AML-193 (cell line): Measurements from ENCODE around the gene COL4A6.
"Not testable (repeated sequence)": the region's sequence is repeated elsewhere in the genome, so short reads cannot be mapped to it uniquely, and the experiment has no call there.

Source experiments
- DNase-seq, 2 experiments: peaks; one replicate each; lab custom pipeline; 2025; lab: John Stamatoyannopoulos, UW

COL4A6 gene

DNA sequence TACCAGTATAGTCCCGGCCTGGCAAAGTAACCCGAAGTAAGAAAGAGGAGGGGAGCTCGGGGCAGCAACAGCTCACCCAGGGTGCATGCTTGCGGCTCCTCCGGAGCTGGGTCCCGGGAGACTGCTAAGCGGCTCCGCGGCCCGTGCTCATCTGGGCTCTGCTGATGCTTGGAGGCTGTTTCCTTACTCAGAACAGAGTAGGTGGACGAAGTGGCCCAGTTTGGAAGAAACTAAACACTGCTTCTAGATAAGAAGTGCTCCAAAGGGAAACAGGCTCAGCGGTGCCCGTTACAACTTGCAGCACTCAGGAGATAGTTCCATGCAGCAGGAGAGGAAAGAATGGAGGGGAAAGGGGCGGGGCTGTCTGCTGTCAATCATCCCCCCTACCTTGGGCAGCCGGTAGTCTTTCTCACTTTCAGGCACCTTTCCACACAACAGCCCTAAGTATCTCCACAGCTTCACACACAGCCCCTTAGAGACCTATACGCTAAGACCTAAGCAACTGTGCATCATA lies at the start of gene COL4A6:
TSS of gene COL4A6 (minus strand) at position 313 of the 514 bp plus-strand sequence. CDS start at position 87, 226 bp downstream.
- DNase-seq: no peak

GRCh38 chrX:108485960-108486359 lies 47.7 kb upstream of the COL4A6 start:
- no peak for DNase-seq

- DNase-seq: no peak
Observed at GRCh38 chrX:108484251-108484650, 46.0 kb upstream of the COL4A6 start.

DNA sequence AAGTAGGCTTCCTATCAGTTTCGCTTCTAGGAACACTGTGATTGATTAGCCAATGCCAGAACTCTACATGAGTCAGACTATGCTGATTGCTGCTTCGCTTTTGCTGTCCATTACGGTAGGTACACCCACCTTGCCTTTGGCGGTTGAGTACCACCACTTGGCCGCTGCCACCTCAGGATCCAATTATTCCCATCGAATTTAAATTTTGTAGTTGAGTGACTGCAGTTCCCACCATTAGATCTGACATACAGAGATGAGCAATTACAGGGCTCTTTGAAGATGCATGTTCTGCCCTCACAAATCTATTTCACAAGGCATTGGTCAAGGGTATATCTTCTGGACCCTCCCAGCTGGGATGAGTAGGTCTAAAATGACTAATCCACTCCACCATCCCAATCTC lies 43.3 kb upstream of the COL4A6 start:
- DNase-seq: not testable (repeated sequence)

GRCh38 chrX:108473979-108474378 lies 35.8 kb upstream of the COL4A6 start:
- DNase-seq: no peak

- no peak for DNase-seq
Observed at GRCh38 chrX:108468486-108468885, 30.3 kb upstream of the COL4A6 start.

DNA sequence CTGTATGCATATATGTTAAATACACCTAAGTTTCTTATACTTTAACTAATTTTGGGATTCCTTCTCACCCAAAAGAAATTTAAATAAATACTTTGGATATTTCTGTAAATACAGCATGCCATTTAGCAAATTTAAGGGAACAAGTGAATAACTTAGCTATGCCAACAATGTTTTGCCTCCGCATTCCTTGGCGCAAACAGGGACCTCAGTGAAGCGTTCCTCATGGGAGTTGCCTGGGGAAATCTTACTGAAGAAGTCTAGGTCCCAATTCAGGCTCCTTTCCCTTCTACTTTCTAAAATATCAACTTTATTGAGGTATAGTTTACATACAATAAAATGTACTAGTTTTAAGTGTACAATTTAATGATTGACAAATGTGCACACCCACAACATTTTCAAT lies 26.4 kb upstream of the COL4A6 start:
- no peak for DNase-seq

- no peak for DNase-seq
Observed at GRCh38 chrX:108456971-108457477, 18.8 kb upstream of the COL4A6 start.

- DNase-seq: no peak
Observed at GRCh38 chrX:108453841-108454240, 15.6 kb upstream of the COL4A6 start.

DNA sequence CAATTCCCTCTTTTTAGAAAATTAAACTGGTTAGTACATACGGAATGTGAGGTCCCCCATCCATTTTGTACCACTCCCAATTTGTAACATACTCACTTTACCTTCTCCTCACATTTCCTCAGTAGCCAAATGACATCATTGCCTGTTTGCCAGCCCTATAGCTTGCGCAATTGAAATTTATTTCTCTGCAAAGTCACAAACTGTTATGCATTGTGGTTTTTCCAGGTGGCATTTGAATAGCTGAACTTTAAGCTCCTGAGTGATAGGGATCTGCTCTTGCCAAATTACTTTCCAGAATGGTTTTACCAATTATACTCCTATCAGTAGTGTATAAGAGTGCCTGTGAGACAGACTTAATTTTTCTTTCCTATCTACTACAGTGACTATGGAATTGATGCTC lies 9.1 kb upstream of the COL4A6 start:
- DNase-seq: no peak

DNA sequence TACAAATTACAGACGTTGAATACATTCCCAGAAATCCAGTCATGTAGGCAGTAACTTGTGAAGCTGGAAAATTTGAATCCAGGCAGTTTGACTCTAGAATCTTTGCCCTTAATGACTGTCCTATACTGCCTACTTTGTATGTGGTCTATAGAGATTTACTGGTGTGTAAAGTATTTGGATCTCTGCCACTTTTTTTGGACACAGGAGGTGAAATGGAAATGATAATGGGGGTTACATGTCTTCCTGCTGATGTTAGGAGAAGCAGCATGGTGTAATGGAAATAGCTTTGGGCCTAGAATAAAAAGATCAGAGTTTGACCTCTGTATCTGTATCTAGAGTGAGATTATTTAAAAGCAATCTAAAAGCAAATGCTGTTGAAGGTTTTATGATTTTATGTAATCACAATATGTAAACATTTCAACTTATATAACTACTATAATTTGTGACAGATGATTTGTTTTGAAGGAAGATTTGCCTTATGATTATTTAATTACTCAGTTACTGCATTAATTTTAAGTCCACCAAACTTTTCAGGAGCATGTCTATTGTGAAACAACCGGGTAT lies 4.8 kb upstream of the COL4A6 start:
- no peak for DNase-seq

DNA sequence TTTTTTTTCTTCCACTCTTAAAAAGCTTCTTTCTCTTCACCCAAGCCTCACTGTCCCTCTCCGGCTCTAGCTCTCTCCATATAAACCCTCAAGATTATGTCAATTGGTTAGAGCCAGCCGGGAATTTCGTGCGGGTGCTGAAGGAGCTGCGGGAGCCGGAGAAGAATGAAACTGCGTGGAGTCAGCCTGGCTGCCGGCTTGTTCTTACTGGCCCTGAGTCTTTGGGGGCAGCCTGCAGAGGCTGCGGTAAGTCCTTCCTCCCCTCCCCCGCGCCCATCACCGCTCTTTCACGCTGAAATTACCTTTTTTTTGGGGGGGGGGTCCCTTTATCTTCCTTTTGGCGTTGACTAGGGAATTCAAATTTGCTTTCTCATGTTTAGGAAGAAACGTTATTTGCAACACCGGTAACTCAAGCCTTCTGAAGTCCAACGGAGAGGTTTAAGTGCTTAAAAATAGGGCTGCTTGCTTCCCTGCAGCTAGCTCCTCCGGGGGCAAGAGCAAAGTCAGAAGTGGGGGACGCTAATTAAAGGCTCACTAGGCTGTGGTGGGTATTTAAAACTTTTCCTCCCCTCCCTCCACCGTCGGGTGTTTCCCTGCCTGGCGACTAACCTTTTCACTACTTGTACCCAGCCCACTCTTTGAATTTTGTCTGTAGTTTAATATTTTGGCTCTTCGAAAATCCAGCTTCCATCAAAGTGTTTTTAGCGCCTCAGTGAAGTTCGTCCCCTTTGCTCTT lies 1.9 kb upstream of the COL4A6 start:
- DNase-seq: no peak

DNA sequence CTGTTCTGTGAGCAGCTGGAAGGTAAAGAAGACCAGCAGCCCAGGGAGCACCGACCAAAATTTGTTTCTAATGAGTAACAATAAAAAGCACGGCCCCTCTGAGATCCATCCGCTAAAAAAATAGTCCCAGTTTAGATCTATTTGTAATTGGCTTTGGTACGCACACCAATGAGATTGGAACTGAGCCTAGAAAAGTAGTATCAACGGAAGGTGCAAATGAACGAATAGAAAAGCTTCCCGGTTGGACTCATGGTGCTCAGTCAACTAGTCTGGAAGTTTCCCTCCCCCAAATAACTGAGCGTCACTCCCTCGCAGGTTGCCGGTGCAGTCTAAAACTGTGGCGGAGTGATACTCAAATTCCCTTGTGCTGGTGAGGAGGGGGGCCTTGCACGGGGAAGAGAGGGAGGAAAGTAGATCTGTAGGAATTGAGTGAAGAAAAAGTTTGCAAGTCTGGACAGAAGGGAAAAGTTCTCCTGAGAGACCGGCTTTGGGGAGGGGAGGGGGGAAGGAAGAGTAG lies 1.3 kb upstream of the COL4A6 start, which contains the start of gene COL4A5:
TSS of gene COL4A5 (plus strand) at position 413 of the 517 bp plus-strand sequence. CDS start 288 bp downstream, outside the sequence.
- no peak for DNase-seq

DNA sequence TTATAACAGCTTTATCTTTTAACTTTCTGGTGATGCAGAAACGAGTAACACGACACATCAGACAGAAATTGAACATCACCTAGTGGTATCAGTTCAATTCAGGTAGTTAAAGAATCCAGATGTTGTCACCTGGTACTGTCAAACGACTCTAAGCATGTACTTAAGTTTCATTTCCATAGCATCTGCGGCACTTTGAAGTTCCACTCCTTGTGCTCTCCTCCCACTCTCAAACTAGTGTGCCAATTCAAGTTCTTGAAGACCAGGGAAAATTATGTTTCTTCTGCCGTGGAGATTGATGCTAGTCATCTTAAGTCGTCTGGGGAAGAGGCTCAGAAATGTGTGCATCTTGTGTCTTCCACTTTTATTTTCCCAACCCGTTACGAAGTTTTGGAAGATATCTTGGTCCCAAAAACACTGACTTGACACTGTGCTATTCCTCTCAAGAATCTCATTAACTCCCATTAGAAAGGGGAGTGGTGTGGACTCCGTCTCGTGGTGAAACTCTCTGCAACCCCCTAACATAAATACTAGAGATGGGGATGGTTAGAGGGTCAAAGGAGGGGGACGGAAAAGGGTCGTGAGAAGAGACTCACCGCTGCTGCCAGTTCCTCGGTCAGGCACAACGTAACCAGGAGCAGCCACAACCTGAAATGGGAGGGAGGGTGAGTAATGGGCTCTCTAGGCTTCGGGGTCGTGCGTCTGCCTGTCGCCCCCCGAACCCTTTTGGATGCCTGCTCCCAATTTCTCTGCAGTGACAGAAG lies 693 bp downstream of the COL4A6 start:
- DNase-seq: no peak

- no peak for DNase-seq
Observed at GRCh38 chrX:108435261-108435660, 3.0 kb downstream of the COL4A6 start.

DNA sequence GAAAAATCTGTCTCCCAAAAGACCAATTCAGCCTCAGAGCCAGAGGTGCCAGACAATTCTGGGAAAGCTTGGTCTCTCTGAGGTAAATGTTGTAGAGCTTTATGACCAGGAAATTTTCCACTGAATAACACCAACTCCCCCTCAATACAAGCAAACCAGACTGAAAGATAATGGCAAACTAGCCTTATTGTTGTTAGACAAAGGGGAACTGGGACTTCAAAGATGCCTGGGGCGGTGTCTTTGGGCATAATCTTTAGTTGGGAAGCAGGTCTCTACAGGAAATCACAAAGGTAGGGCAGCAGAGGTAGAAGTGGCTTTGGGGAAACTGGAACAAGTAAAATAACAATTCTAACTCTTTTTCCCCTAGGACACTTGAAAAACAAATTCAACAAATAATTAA lies 12.0 kb downstream of the COL4A6 start:
- no peak for DNase-seq

DNA sequence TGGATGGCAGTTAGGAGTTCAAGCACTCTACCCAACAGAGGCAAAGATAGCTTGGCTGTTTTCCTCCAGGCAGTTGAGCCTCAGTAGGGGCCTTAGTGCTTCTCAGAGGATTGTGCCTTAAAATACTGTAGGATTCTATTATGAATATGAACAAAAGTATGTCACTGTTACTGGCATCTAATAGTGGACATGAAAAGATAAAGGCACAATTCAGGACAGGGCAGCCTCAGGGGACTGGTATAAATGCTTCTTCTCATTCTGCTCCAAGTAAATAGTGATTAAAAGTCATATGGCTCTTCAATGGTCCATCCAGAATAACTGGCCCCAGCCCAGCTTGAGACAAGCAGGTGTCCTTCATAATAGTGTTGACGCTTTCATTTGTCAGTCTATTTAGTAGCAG lies 17.7 kb downstream of the COL4A6 start:
- DNase-seq: no peak

- DNase-seq: no peak
Observed at GRCh38 chrX:108419401-108419800, 18.8 kb downstream of the COL4A6 start.

- no peak for DNase-seq
Observed at GRCh38 chrX:108417257-108417656, 21.0 kb downstream of the COL4A6 start.

GRCh38 chrX:108415891-108416290 lies 22.3 kb downstream of the COL4A6 start:
- DNase-seq: no peak

- no peak for DNase-seq
Observed at GRCh38 chrX:108415146-108415545, 23.1 kb downstream of the COL4A6 start.

DNA sequence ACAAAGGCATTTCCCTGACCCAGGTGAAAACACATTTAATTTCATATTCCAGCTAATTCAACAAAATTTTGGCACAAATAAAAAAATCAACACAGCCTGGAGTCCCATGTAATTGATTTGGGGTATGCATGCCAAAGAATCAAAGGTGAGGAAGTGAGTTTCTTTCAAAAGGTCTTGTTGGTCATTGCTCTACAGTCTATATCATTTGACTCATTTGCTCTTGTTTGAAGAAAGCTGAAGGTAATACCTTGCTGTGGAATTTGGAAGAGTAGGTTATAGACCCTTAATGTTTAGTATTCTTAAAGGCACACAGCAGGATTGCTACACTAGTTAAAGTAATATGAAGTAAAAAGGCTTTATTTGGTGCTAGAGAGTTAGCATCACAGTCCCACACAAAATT lies 25.4 kb downstream of the COL4A6 start:
- DNase-seq: no peak
